DMS79 treated with DMSO at 0.1 percent for 48 hours (cell line): Measurements from ENCODE around the gene EFHC1.
"Not testable (repeated sequence)": the region's sequence is repeated elsewhere in the genome, so short reads cannot be mapped to it uniquely, and the experiment has no call there.

Experiments used
- DNase-seq: peaks from one replicate; lab custom pipeline; 2025; lab: John Stamatoyannopoulos, UW

Gene EFHC1

DNA sequence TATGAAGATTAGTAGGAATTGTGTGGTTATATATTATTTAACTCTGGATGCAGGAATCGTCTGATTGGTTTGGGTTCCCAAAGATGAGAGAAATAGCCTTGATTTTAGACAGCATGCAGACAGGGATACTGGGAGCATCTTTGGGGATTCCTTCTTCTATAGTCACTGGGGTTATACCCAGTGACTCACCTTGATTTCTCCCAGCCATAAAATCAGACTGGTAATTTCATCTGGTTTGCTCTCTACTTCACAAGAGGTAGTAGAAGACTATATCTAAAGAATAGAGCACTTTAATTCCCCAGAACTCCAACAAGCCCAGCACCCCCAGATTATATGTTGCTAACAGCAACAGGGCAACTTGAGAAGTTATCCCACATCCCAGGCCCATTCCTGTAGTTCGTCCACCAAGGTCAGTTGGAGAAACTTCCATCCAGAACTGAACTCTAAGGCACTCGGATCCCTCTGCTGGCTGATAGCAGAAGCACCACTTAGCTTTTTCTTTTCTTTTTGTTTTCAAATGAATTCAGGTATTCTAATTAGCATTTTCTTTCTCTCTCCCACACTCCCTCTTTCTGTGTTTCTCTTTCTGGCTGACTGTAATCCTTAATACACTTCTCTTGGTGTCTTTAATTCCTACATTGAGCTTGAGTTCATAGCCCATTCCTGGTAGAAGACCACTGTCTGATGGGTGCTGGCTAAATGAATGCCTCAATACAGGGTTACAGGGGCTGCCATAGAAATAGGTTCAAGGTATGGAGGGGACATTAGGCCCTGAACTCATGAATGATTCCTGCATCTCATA lies 20.4 kb upstream of the EFHC1 start:
- peak; percentile 17 for DNase-seq

DNA sequence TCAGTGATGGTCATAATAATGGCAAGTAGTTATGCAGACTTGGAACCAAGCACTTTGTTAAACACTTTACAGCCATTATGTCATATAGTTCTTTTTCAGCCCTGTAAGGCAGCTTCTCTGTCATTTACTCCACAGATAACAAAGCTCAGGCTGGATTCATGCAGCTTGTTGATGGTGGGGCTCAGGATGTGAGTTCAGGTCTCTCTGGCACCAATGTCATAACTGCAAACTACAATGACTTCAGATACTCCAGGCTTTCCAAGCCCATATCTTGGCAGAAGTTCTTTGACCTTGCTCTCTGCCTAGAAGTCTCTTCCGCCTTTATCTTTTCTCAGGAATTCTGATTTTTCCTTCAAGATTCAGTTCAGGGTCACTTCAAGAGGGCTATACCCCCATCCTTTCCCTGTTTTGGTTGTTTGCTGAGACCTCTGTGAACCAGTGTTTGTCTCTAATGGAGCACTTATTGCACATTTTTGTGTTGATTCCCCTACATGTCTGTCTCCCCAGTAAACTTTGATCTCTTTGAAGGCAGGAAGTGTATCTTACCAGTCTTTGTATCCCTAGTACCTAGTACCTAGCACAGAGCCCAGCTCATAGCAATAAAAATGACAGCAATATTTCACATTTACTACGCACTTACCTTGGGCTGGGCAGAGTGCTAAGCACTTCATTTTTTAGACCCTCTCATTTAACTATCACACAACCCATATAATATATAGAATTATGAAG lies 19.7 kb upstream of the EFHC1 start:
- no peak for DNase-seq

DNA sequence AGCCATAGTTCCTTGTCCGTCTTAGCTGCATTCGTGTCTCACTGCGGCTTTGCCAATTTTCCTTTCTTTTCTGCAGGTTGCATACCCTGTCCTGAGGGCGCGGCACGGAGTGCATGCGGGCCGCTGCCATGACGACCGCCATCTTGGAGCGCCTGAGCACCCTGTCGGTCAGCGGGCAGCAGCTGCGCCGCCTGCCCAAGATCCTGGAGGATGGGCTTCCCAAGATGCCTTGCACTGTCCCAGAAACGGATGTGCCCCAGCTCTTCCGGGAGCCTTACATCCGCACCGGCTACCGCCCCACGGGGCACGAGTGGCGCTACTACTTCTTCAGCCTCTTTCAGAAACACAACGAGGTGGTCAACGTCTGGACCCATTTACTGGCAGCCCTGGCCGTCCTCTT lies 17.1 kb upstream of the EFHC1 start:
- DNase-seq = no peak

DNA sequence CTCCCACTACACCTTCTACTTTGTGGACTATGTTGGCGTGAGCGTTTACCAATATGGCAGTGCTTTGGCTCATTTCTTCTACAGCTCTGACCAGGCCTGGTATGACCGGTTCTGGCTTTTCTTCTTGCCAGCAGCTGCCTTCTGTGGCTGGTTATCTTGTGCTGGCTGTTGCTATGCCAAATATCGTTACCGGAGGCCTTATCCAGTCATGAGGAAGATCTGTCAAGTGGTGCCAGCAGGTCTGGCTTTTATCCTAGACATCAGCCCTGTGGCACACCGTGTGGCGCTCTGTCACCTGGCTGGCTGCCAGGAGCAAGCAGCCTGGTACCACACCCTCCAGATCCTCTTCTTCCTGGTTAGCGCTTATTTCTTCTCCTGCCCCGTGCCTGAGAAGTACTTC lies 16.5 kb upstream of the EFHC1 start:
- no peak for DNase-seq

DNA sequence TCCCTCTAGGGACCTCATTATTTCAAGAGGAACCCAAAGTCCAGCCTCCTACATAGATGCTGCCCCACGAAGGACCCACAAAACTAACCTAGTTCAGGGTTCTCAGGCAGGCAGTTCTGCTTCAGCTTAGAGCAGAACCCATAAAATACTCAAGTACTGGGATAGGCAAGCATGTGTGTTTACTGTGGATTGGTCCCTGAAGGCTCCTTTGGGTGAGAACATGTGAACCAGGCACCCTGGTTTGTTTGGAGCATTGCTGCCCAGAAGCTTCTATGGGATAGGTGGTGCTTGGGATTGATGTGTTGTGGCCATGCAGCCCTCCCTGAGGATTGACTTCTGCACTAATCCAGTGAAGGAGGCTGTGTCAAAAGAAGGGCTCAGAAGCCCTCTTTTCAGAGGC lies 14.9 kb upstream of the EFHC1 start:
- DNase-seq = no peak

DNA sequence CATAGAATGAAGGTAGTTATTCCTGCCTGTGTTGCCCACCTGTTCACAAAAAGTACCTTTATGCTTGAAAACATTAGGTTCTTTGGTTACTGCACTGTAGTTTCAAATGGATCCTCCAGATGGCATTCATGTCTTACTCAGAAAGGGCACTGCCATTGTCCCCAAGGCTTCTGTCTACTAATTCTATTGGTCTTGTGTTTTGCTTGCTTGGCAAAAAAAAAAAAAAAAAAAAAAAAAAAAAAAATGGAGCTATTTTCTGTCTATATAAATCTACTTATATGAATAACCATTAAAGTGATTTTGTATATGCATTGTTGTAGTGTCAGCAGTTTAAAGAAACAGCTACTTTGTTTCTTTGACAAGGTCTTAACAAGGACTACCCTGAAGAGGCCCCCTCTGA lies 12.7 kb upstream of the EFHC1 start:
- peak; percentile 62 for DNase-seq

DNA sequence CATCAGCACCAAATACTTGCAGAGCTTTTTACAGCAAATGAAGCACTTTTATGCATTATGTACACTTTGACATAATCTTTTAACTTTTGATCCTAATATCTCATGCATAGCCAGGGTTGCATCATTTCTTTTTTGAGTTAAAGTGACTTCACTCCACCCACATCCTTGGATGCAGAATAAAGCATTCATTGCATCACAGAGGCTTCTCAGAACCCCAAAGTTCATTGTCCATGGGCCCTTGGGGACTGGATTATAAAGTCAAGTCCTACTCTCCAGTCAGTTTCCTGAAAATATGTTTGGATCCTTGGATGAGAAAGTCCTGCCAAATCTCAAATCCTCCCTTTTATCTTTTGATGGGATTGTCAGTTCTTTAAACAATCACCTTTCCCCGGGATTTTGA lies 10.6 kb upstream of the EFHC1 start:
- no peak for DNase-seq

DNA sequence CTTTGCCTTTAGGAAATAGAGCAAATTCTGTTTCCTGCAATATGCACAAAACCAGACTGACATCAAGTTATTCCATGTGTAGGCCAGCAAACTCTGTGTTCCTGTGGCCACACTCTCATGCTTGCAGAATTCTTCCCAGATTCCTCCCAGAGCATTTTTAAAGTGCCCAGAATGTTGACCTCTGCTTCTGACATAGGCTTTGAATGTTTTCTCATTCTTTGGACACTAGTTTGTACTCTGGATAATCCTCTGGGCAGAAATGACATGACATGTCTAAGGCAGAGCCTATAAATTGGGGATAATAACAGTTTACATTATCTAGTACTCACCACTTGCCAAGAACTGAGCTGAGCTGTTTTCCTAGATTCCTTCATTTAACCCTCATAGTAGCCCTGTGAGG lies 9.2 kb upstream of the EFHC1 start:
- no peak for DNase-seq

DNA sequence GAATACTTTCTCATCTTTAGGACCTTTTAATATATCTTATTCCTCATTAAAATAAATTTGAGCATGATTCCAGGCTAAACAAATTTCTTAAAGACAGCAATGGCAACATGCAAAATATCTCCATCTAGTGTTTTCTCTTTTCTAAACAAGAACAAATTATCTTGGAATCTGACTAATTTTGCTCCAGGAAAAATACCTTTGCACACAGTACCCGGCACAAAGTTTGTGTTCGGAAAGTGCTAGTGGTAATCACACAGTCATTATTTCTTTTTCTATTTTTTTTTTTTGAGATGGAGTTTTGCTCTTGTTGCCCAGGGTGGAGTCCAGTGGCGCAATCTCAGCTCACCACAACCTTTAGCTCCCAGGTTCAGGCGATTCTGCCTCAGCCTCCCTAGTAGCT lies 8.2 kb upstream of the EFHC1 start:
- DNase-seq = no peak

DNA sequence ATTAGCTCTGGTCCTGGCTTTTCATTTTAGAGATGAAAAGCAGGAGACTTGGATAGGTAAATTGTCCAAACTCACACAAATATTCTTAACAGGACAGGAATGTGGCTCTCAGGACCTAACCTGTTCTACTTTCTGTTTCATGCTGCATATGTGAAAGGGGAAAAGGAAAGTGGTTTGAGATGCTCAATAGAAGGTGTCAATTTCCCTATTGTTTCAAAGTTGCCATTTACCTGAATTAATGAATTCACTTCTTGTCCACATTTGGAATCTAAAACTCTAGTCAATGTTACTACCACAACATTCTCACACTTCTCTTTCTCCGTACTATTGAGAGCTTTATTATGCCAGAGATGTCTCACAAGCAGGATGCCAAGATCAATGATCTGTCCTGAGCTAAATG lies 4.8 kb upstream of the EFHC1 start:
- DNase-seq = no peak

DNA sequence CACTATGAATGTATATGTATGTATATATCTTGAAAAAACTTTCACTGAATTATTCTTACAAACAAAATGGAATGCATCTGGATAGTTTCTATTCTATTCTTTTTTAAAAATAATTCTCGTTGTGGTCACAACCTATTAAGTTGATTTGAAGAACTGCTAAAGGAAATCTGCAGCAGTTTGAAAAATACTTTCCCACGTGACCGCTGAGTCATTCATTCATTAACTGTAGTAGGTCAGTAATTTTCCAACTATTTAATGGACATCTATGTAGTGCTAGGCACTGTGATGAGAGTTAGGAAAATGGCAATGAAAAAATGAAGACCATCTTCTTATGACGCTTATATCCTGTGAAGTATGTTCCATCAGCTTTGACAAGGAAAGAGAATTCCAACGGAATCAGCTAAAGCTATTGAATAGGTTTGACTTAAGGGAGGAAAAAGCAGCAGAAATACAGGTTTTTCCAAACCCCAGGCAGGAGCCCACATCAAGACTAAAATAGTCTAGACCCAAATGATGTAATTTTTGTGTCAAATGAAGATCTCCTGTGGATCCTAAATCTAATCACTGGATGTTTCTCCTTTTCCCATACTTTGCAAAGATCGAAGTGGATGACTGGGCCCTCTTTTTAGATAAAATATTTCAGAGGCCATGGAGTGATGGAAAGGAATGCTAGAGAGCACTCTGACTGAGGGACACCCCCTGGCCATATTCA lies 4.1 kb upstream of the EFHC1 start:
- no peak for DNase-seq

DNA sequence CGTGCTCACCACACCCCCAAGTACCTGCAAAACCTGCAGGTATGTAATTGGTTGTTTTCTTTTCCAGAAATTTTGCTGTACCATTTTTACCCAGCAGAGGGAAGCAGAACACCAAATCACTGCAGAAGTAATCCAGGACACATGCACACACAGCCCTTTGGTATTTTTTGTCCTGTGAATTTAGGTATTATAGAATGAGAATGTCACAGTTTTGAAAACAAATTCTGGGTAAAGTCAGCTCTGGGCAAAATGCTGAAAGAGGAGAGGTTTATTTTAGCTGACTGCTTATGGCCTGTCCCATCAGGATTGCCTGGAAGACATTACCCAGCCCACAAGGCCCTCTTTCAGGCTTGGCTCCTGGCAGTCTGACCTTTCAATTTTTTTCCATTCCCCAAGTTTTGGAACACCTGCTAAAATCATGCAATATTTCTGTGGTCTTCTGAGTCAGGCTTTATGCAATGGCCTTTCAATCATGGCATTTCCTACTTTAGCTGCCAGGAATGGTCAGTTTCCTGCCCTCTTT lies 3.5 kb upstream of the EFHC1 start:
- DNase-seq = peak; percentile 82

DNA sequence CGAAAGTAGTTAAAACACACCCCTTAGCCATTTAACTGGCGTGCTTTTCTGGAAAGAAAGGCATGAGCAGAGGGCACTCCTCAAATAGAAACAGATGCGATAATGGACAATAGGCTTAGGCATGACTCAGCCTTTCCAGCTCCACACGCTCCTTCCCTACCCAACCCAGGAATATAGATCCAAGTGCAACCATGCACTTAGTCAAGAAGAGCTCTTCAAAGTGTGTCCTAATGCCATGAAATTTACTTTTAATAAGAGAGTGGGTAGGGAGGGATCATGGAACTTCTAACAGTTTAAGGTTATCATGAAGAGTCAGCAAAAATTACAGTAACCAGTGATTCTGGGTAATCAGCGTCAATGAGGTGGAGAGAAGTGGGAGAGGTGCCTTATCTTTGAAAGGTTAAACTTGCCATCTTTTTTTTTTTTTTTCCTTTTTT lies 2.4 kb upstream of the EFHC1 start:
- DNase-seq = peak; percentile 70

DNA sequence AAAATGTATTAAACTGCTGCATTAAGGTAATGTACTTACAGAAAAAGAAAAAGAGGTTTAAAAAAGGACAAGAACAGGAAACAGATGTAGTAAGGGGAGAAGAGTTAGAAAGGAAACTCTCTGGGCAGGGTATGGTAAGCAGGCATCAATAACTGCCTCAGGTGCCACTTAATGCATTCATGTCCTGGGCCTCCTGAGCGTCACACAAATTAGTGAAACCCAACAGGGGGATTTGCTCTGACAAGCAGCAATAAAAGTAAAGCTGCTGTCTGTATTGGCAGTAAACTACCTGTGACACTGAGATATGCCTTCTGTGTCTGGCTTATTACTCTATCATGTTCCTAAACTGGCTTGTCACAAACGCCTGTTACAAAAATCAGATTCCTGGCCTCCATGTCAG lies 1.5 kb upstream of the EFHC1 start:
- no peak for DNase-seq

DNA sequence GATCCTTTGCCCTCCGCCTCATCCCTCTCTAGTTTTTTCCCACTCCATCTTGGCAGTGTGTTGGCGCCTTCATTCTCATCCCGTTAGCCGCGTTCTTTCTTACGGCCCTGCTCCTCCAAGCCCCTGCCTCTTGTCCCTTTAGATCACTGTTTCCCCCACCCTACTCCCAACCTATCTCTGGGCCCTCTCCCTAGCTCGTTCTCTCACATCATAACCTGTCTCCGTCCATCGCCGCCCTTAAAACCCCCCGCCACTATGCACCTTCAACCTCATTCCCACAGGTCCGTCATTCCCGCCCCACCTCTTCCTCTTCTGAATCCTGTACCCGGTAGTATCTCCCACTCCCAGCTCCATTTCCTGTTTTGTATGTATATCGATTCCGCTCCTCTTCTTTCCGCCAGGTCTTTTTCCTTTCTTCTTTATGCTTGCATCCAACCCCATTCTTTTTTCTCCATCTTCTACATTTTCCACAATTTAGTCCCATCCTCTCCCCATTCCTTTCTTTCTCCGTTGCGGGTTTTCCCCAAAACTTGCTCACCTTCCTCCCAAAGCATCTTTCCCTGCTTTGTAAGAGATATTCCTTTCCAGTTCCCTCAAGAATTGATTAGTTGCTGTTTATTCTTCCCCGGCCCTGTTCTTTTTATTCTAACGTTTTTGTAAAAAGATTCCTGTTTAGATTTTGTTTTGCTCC lies 671 bp downstream of the EFHC1 start:
- DNase-seq = peak; percentile 78

DNA sequence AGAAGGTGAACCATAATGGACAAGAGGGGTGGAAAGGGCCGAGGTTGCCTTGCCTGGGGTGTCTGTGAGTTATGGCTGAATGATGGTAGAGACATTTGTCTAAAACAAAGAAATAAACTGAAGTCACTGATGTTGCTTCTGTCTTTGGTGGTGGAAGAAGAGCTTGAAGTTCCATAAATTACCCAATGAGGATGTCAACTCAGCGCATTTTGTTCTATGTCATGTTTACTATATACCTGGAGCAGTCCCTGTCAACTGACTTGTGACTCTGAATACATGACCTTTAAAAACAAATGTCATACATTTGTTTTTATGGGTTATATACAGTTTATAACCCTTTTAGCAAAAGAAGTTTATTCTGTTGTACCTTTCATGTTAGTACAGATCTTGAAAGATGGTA lies 2.0 kb downstream of the EFHC1 start:
- DNase-seq = no peak

DNA sequence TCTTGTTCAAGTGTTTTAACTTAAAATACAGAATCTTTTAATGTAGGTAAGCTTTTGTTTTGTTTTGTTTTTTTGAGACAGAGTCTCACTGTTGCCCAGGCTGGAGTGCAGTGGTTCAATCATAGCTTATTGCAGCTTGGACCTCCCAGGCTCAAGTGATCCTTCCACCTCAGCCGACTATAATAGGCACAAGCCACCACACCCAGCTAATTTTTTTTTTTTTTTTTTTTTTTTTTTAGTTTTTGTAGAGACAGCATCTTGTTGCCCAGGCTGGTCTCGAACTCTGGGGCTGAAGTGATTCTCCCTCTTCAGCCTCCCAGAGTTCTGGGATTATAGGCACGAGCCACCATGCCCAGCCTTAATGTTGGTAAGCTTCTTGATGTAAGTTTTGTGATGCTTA lies 3.3 kb downstream of the EFHC1 start:
- no peak for DNase-seq

DNA sequence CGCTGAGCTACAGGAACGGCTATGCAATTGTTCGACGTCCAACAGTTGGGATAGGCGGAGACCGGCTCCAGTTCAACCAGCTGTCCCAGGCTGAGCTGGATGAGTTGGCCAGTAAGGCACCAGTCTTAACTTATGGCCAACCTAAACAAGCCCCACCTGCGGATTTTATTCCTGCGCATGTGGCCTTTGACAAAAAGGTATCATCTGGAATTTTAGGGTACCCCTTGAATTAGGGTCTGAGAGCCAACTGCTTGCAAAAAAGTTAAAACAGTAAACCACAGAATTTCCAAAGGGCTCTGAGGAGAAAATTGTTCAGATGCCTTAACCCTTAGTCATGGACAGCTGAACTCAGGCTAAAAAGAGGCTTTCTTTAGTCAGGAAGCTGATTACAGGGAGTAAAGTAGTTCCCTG lies 3.8 kb downstream of the EFHC1 start:
- no peak for DNase-seq

DNA sequence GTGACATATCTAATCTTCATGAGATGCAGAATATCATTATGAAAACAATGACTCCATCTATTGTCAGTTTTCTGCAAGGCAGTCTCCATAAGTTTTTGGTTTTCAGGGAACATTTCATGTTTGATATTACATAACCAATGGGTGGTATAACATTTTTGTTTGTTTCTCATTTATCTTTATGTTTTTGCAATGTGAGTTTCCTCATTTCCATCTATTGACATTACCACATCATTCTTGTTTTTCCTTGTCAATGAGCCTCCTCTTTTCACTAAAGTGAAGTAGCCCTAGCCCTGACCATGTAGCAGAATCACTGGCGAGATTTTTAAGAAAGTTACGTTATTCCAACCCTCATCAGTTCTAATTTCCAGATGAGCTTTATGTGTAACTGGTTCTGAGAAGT lies 4.4 kb downstream of the EFHC1 start:
- DNase-seq = no peak

DNA sequence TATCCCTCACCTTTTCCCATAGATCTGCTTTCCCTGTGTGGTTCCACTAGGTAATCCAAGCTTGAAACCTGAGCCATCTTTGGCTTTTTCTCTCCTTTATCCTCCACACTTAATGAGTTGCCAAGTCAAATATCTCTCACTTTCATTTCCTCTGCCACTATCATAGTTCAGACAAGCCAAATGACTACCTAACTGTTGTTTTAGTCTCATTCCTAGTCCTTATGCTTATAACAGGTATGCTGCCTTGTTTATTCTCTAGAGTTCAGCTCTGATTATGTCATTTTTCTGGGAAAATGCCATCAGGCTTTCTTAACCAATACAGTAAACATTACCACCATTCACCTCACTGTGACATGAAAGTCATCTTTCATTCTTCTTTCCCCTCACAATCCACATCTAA lies 6.5 kb downstream of the EFHC1 start:
- no peak for DNase-seq

DNA sequence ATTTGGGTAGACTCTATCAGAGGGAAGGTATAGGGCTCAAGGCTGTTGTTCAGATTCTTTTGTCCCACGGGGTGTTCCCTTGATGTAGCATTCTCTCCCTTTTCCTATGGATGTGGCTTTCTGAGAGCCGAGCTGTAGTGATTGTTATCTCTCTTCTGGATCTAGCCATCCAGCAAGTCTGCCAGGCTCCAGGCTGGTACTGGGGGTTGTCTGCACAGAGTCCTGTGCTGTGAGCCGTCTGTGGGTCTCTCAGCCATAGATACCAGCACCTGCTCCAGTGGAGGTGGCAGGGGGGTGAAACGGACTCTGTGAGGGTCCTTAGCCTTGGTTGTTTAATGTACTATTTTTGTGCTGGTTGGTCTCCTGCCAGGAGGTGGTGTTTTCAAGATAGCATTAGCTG lies 13.2 kb downstream of the EFHC1 start:
- DNase-seq = not testable (repeated sequence)

DNA sequence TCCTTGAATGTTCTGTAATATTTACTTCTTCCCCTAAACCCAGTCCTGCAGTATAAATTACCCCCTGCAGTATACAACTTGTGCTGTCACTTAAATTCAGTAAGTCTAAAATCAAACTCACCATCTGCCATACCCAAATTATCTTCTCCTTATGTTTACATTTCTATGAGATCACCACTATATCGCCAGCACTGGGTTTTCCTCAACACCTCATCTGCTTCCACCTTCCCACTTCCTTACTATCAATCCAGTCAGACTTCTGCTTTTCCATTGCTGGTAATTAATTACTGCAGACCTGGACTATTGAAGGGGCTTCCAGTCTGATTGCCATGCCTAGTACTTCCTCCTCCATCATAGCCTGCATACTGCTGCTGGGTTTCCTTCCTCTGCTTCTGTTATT lies 15.2 kb downstream of the EFHC1 start:
- no peak for DNase-seq
